Pulmonary artery endothelial cell (primary cell): ENCODE data around the gene A3GALT2. TPM values are rescaled to one million over a fixed set of nuclear protein-coding genes. Genes with fewer than 3 reads are reported as not detected.
"Not testable (repeated sequence)": the region's sequence is repeated elsewhere in the genome, so short reads cannot be mapped to it uniquely, and the experiment has no call there.

Experiments
- DNase-seq: peaks from one replicate; pipeline ENCODE4 v3.0.0-alpha.2; 2011; ENCODE audit warnings: low read depth, low spot score
- total RNA-seq: library from RNA; depleted of rRNA; stranded (reverse); fragments of >200 nt; gene quantifications from 2 replicates; pipeline ENCODE4 v1.2.3, GENCODE V29; 2014

The A3GALT2 gene
- total RNA-seq, 1 donor from 2014 or later, result not detected

- DNase-seq, result no peak
Measured at GRCh38 chr1:33314416-33314815, 6.5 kb downstream of the A3GALT2 start.

GRCh38 chr1:33312413-33312749 is 8.5 kb downstream of the A3GALT2 start:
- no peak for DNase-seq

GRCh38 chr1:33311706-33312412 is 9.0 kb downstream of the A3GALT2 start:
- DNase-seq, result no peak

- DNase-seq, result no peak
Measured at GRCh38 chr1:33310702-33311101, 10.2 kb downstream of the A3GALT2 start.

GRCh38 chr1:33309351-33309750 is 11.5 kb downstream of the A3GALT2 start:
- DNase-seq, result not testable (repeated sequence)

GRCh38 chr1:33307494-33307864 is 13.4 kb downstream of the A3GALT2 start:
- DNase-seq, result no peak

GRCh38 chr1:33306653-33307493 is 14.0 kb downstream of the A3GALT2 start:
- DNase-seq, result no peak

- DNase-seq, result no peak
Measured at GRCh38 chr1:33305816-33306652, 14.9 kb downstream of the A3GALT2 start.

- no peak for DNase-seq
Measured at GRCh38 chr1:33305016-33305415, 15.9 kb downstream of the A3GALT2 start.

- no peak for DNase-seq
Measured at GRCh38 chr1:33302325-33302724, 18.6 kb downstream of the A3GALT2 start.

- DNase-seq, result no peak
Measured at GRCh38 chr1:33301273-33301984, 19.5 kb downstream of the A3GALT2 start.

- no peak for DNase-seq
Measured at GRCh38 chr1:33300673-33301072, 20.2 kb downstream of the A3GALT2 start.

- DNase-seq, result no peak
Measured at GRCh38 chr1:33299461-33300155, 21.3 kb downstream of the A3GALT2 start.

GRCh38 chr1:33298623-33299277 is 22.1 kb downstream of the A3GALT2 start:
- DNase-seq, result no peak

GRCh38 chr1:33297911-33298622 is 22.8 kb downstream of the A3GALT2 start:
- no peak for DNase-seq

- no peak for DNase-seq
Measured at GRCh38 chr1:33296824-33297223, 24.1 kb downstream of the A3GALT2 start.

GRCh38 chr1:33296082-33296458 is 24.8 kb downstream of the A3GALT2 start:
- no peak for DNase-seq

- DNase-seq, result no peak
Measured at GRCh38 chr1:33295450-33296081, 25.3 kb downstream of the A3GALT2 start.

- DNase-seq, result no peak
Measured at GRCh38 chr1:33295023-33295422, 25.9 kb downstream of the A3GALT2 start.
